ES-I3 (cell line): ENCODE data around the gene LRRC8A.

Experiments used
- H3K36me3 ChIP-seq: 2 replicates; pipeline ENCODE4 v1.6.1; 2013; ENCODE audit warnings: mild to moderate bottlenecking, low read length, control low read depth, moderate library complexity; ENCODE audit not compliant: insufficient read depth
- H3K4me1 ChIP-seq: 2 replicates; pipeline ENCODE4 v1.6.1; 2013; ENCODE audit warnings: mild to moderate bottlenecking, control low read depth, low read length; ENCODE audit not compliant: insufficient read depth
- H3K9ac ChIP-seq: 2 replicates; pipeline ENCODE4 v1.6.1; 2013; ENCODE audit warnings: low read depth, mild to moderate bottlenecking, low read length, moderate library complexity
- H3K9me3 ChIP-seq: 2 replicates; pipeline ENCODE4 v1.6.1; 2013; ENCODE audit warnings: mild to moderate bottlenecking, low read length, moderate library complexity; ENCODE audit not compliant: control insufficient read depth, insufficient read depth

LRRC8A gene

DNA sequence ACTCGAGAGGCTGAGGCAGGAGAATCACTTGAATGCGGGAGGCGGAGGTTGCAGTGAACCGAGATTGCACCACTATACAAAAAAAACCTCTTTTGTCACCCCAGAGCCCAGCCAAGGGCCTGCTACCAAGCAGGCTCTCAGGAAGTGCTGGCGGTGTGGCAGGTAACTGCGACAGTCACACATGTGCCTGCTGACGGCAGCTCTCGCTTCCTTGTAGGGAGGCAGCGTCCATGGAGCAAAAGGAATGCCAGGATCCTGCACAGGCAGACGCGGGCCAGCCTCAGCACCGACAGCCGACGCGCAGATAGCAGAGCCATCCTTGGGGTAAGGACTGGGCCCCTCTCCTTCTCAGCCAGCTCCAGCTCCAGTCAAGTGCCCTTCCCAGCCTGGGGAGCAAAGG lies 3.9 kb downstream of the LRRC8A start:
- Histone ChIP-seq H3K4me1 (peaks cover 18% of the 10 kb centered on the region), H3K9ac (no peak overlapping the region), H3K9me3 (no peaks in the 10 kb centered on the region), H3K36me3 (peaks cover 10% of the 10 kb centered on the region)

DNA sequence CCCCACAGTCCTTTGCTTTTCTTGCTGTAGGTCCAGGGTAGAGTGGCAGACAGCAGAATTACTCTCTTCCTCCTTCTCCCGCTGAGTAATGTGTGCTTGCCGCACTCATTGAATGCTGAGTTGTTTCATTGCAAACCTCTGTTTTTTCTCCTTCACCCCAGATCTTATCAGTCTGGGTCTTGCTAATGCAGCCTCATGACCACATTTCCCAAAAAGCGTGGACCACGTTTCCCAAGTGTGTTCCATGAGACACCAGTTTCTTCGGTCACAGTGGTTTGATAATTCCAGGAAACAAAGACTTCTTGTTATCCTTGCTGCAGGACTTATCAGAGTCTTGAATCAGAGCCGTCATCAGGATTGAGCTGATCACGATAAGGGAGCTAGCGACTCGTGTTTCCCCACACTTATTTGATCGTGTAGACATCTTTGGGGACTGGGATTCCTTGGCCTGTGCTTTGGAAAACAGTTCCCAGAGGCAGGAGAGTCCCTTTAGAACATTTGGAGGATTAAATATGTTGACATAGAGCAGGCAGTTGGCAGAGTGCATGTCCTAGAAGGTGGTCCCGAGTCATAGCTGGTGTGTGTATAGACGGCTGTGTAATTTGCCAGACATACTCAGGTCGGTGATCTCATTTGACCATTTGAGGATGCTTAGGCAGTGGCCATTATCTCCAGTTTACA lies 4.4 kb downstream of the LRRC8A start:
- Histone ChIP-seq H3K4me1 (peaks cover 18% of the 10 kb centered on the region), H3K36me3 (peaks cover 10% of the 10 kb centered on the region), H3K9ac (no peak overlapping the region), H3K9me3 (no peaks in the 10 kb centered on the region)

DNA sequence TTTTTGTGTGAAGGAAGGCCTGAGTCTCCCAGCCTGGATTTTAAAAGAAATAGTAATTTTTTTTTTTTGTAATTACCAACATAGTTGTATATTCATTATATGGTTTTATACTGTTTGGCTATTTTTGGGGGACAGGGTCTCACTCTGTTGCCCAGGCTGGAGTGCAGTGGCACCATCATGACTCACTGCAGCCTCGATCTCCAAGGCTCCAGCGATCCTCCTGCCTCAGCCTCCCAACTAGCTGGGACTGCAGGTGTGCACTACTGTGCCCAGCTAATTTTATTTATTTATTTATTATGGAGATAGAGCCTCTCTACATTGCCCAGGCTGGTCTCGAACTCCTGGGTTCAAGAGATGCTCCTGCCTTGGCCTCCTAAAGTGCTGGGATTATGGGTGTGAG lies 5.1 kb downstream of the LRRC8A start:
- H3K36me3 ChIP-seq: peaks cover 16% of the 10 kb centered on the region
- peaks cover 21% of the 10 kb centered on the region for H3K4me1 ChIP-seq
- H3K9ac ChIP-seq: no peak overlapping the region
- no peaks in the 10 kb centered on the region for H3K9me3 ChIP-seq

DNA sequence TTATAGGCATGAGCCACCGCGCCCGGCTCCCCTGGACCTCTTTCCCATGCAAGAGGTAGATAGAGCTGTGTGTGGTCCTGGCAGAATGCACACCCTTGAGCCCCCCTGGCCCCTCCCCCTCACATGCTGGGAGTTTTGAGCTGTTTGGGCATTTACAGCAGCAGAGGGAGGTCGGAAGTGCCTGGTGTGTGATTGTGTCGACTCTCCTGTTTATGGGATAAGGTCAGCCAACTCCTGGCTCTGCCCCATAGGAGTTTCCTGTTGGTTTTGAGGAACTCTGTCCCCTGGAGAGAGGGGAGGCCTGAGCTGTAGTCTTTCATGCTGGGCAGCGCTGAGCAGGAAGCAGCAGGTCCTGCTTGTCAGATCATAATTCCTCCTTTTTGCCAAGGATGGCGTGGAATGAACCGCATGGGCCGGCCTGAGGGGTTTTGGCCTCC lies 6.0 kb downstream of the LRRC8A start:
- H3K36me3 ChIP-seq: peaks cover 16% of the 10 kb centered on the region
- H3K9me3 ChIP-seq: no peaks in the 10 kb centered on the region
- no peak overlapping the region for H3K9ac ChIP-seq
- peaks cover 28% of the 10 kb centered on the region for H3K4me1 ChIP-seq

DNA sequence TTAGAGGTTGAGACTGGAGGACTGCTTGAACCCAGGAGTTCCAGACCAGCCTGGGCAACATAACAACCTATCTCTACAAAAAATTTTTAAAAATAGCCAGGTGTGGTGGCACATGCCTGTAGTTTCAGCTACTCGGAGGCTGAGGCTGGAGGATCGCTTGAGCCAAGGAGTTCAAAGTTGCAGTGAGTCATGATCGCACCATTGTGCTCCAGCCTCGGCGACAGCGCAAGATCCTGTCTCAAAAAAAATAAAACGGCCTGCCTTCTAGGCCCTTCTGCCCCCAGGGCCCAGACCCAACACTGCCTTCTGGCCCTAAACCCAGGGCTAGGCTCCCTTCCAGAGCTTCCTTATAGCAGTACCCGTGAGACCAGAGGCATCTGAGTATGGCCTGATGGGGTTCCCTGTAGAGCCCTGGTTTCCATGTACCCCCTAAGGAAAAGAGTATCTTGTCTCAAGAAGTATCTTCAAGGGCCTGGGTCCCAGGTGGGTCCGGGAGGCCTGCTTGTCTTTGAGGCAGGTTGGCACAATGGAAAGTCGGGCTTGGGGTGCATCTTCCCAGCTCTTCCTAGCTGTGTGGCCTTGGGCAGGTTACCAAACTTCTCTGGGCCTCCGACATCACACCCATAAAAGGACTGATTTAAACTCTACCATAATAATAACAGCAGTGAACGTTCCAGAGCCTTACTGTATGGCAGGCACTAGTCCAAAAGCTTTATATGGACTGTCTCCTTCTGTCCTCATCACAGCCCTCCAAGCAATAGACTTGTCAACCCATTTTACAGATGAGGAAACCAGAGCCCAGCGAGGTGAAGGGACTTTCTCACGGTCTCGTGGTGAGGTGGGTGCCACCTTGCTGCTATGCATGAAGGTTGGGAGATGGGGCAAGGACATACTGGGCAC lies 9.6 kb downstream of the LRRC8A start:
- peaks cover 24% of the 10 kb centered on the region for H3K4me1 ChIP-seq
- peaks cover 10% of the 10 kb centered on the region for H3K36me3 ChIP-seq
- no peaks in the 10 kb centered on the region for H3K9me3 ChIP-seq
- no peak overlapping the region for H3K9ac ChIP-seq

DNA sequence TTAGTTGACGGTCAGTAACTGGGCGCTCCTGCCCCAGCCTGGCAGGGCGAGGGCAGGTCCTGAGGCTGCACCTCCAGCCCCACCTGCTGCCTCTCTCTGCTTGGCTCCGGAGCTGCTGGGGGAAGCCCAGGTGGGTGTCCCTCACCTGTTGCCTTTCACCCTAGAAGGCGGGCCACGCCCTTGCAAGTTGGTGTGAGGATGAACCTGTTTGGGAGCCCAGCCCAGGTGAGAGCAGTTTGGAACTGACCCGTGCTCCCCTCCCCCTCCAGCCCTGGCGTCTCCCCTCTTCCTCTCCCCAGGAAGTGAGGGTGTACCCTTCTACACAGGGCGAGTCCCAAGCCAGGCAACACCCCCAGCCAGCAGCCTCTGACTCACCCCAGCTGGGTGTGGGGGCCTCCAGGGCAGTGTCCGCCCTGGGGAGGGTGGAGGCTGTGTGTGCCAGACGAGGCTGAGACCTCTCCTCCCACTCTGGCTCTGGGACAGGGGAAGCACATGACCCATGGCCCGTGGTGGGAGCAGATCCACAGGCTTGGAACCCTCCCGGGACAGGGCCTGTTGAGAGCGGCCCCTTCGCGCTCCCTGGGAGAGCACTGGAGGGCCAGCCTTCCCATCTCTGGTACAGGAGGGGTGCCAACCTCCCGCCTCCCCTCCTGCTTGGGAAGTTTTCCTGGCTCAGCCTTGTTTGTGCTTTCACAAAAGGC lies 10.4 kb downstream of the LRRC8A start:
- Histone ChIP-seq H3K36me3 (peaks cover 8% of the 10 kb centered on the region), H3K9me3 (no peaks in the 10 kb centered on the region), H3K9ac (no peak overlapping the region), H3K4me1 (peaks cover 24% of the 10 kb centered on the region)

DNA sequence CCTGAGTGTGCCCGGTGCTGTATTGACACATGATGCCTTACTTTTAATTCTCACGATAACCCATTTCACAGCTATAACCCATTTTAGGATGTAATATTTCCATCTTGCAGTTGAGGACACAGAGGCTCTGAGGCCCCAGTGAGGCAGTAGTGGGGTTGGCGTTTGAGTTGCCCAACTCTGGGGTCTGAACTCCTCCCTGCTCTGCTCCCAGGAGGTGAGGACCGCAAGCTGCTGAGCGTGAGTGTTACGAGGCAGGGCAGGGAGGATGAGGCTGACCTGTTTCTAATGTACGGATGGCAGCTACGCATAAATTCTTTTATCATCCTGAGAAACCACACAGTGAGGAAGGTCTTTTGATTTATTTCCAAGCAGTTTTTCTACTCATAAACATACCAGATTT lies 11.4 kb downstream of the LRRC8A start:
- Histone ChIP-seq H3K4me1 (peaks cover 21% of the 10 kb centered on the region), H3K9ac (no peak overlapping the region), H3K36me3 (peaks cover 9% of the 10 kb centered on the region), H3K9me3 (no peaks in the 10 kb centered on the region)

DNA sequence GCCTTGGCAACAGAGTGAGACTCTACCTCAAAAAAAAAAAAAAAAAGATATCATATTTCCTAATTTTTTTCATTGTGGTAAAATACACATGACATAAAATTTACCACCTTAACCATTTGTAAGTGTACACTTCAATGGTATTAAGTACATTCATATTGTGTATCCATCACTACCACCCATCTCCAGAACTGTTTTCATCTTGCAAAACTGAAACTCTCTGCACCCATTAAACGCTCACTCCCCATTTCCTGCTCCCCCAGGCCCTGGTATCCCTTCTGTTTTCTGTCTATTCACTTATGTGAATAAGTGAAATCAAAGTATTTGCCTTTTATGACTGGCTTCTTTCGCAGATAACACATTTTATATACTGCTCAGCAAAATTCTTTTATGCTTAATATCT lies 12.8 kb downstream of the LRRC8A start:
- Histone ChIP-seq H3K4me1 (peaks cover 17% of the 10 kb centered on the region), H3K9ac (no peak overlapping the region), H3K36me3 (peaks cover 20% of the 10 kb centered on the region), H3K9me3 (no peaks in the 10 kb centered on the region)

DNA sequence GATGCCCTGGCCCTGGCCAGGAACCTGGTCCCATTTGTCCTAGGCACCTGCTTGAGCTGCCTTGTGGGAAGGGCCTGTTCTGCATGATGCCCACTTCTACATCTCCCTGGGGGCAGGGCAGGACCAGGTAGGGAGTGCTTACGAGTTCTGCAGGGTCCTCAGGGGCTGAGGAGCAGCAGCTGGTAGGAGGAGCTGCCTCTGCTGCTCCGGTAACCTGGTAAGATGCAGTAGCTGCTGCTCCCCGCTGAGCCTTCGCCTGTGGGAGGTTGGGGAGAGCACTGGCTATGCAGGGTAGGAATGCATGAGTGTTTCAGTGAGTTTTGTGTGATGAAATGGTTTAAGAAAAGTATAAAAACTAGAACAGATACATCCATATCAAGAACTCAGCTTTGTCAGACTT lies 13.6 kb downstream of the LRRC8A start:
- Histone ChIP-seq H3K9me3 (no peaks in the 10 kb centered on the region), H3K9ac (no peak overlapping the region), H3K4me1 (peaks cover 19% of the 10 kb centered on the region), H3K36me3 (peaks cover 18% of the 10 kb centered on the region)

DNA sequence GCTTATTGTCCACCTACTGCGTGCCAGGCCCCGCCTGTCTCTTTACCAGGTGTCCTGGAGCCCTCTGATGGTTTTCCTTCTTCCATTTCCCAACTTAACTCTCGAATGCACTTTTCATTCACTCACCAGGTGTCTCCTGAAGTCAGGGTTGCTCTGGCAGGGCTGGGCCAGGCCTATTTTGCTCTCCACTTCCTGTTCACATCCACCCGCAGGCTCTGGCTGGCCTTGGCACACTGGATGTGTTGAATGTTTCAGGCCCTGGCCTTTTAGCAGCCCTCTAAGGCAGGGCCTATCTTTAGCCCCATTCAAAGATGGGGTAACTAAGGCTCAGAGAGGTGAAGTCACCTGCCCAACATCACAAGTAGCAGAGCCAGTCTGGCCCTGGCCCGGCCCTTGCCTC lies 16.4 kb downstream of the LRRC8A start:
- Histone ChIP-seq H3K9ac (no peak overlapping the region), H3K36me3 (peaks cover 16% of the 10 kb centered on the region)

DNA sequence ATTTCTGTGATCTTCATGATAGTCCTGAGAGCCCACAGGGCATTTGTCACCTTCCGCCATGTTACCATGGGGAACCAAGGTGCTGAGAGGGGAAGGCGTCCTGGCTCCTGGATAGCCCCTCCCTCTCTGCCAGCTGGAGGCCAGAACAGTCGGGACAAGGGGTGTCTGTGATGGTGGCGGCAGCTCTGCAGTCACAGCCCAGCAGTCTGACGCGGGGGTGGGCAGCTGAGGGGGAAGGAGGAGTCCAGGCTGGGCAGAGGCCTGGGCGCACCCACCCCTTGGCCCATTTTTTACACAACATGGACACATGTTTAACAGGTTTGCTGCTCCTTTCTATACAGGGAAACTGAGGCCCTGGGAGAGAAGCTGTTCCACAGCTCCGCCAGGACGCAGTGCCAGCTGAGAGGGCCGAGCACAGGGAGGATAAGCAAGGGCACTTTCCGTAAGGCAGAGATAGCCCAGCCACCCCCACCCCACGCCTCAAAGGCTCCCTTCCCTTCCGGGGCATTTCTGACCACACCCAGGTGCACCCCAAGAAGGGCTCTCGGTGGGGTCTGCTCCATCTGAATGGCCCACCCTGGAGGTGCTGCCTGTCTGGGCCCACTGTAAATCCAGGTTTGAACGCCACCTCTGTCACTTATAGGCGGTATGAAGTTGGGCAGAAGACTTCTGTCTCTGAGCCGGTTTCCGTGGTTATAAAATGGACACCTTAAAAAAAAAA lies 17.1 kb downstream of the LRRC8A start:
- Histone ChIP-seq H3K4me1 (peaks cover 9% of the 10 kb centered on the region), H3K36me3 (peaks cover 16% of the 10 kb centered on the region)

More for the DNA sequence above, 16.4 kb downstream of the LRRC8A start:
- no peaks in the 10 kb centered on the region for H3K9me3 ChIP-seq
- H3K4me1 ChIP-seq: peaks cover 9% of the 10 kb centered on the region

DNA sequence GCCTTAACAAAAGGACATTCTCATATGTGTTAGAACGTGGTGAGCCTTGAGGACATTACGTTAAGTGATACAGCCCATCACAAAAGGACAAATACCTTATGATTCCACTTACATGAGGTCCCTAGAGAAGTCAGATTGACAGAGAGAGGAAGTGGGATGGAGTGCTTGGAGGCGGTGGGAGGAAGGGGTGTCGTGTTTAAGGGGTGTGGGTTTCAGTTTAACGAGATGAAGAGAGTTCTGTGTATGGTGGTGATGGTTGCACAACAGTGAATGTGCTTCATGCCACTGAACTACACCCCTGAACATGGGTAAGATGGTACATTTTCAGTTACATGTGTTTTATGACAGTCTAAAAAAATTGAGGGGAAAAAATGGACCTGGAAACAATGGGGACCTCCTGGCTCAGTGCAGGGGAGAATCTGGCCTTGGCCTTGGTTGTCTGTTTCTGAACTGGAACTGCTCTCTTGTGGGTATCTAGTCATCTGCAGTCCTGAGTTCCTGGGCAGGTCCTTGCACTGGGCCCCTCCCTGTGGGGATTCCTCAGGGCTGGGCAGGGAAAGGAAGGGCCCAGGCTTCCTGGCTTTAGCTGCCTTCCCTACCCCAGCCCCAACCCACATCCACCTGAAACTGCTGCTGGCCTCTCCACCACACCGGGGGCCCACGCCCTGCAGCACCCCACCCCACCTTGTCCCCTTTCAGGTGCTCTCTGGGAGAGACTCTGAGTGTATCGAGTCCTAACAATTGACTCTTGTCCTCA lies 17.8 kb downstream of the LRRC8A start:
- Histone ChIP-seq H3K9ac (no peak overlapping the region), H3K36me3 (peaks cover 16% of the 10 kb centered on the region), H3K4me1 (peaks cover 9% of the 10 kb centered on the region), H3K9me3 (no peaks in the 10 kb centered on the region)

More for the DNA sequence above, 17.1 kb downstream of the LRRC8A start:
- no peak overlapping the region for H3K9ac ChIP-seq
- H3K9me3 ChIP-seq: no peaks in the 10 kb centered on the region

DNA sequence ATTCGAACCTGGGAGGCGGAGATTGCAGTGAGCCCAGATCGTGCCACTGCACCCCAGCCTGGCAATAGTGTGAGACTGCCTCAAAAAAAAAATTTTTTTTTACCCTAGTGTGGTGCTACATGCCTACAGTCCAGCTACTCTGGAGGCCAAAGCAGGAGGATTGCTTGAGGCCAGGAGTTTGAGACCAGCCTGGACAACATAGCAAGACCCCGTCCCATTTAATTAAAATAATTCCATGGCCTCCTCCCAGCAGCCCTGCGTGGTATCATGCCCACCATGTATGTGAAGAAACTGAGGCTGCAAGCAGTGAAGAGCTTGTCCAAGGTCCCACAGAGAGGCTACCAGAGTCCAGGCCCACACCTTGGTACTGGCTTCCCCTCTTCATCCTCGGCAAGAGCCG lies 19.4 kb downstream of the LRRC8A start:
- no peak overlapping the region for H3K9ac ChIP-seq
- H3K9me3 ChIP-seq: no peaks in the 10 kb centered on the region
- H3K4me1 ChIP-seq: peaks cover 6% of the 10 kb centered on the region
- H3K36me3 ChIP-seq: peaks cover 16% of the 10 kb centered on the region
